Breast epithelium (tissue), 3 donors: Measurements from ENCODE around the gene FUNDC2.

Experiments
- CTCF ChIP-seq, 3 donors: fragments of 450-650 bp; IDR thresholded peaks; one replicate each; pipeline ENCODE4 v1.5.1; 2016 to 2017; ENCODE audit warnings: antibody characterized with exemption in 3 of 3, mild to moderate bottlenecking in 3 of 3, moderate library complexity in 3 of 3
- POLR2A ChIP-seq: fragments of 450-650 bp; IDR thresholded peaks from one replicate; pipeline ENCODE4 v1.6.1; 2016; ENCODE audit warnings: antibody characterized with exemption, mild to moderate bottlenecking, moderate library complexity
- POLR2AphosphoS5 ChIP-seq, 3 donors: sonication (generic); formaldehyde crosslinking; IDR thresholded peaks; one replicate each; pipeline ENCODE4 v1.6.1; 2017; ENCODE audit warnings: antibody characterized with exemption in 3 of 3

DNA sequence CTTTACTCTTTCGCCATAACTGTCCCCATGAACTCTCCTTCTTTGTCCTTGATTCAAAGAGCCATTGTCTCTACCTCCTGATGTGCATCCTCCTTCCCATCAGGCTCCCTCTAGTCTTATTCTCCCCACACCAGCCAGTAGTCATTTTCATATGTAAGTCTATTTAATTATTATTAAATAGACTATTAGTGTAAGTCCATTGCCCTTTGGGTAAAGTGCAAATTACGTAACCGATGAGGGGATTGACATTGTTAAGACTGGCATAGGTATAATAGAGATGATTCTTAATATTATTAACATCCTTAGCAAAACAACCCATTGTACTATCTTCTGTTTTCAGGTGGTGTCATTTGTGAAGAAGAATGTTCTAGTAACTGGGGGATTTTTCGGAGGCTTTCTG lies 27.6 kb downstream of the FUNDC2 start:
- TF ChIP-seq CTCF (IDR thresholded peaks at IDR 0.05) (no peak), POLR2A (no peak), POLR2AphosphoS5 (IDR thresholded peaks at IDR 0.05) (no peak)
